ENCODE results near the gene CPLX3. TPM values are rescaled to one million over a fixed set of nuclear protein-coding genes. Genes with fewer than 3 reads are reported as not detected.
A peak's percentile ranks its signal among the peaks of the same experiment; 100 is the strongest.
"Not testable (repeated sequence)": the region's sequence is repeated elsewhere in the genome, so short reads cannot be mapped to it uniquely, and the experiment has no call there.

CPLX3 gene, protein sequence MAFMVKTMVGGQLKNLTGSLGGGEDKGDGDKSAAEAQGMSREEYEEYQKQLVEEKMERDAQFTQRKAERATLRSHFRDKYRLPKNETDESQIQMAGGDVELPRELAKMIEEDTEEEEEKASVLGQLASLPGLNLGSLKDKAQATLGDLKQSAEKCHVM
- 0.82 TPM for total RNA-seq

DNA sequence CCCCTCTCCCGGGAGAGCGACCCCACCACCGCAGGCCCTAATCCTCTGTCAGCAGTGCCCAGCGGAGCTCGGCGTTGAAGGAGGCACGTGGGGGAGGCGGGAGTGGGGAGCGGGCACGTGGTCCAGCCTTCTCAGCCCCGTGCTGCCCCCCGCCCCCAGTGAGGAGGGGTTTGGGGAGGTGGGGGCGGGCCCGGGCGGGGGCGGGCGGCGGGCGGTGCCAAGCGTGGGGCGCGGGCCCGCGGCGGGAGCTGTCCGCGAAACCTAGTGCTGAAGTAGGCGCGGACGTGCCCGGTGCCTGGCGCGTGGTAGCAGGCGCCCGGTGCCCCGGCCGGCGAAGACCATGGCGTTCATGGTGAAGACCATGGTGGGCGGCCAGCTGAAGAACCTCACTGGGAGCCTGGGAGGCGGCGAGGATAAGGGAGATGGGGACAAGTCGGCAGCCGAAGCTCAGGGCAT lies at the start of gene CPLX3:
TSS of gene CPLX3 (plus strand) at position 264 of the 456 bp plus-strand sequence. CDS start at position 341, 77 bp downstream.
- no peak for FAIRE-seq
- DNase-seq (ENCODE audit: low spot score in 2 of 2) = peak; percentile 81 to 85

GRCh38 chr15:74776821-74777768 lies 49.3 kb upstream of the CPLX3 start:
- no peak for FAIRE-seq
- no peak for DNase-seq (ENCODE audit: low spot score in 2 of 2)

GRCh38 chr15:74777769-74778598 lies 48.4 kb upstream of the CPLX3 start:
- FAIRE-seq (no peak), DNase-seq (ENCODE audit: low spot score in 2 of 2) (no peak)

DNA sequence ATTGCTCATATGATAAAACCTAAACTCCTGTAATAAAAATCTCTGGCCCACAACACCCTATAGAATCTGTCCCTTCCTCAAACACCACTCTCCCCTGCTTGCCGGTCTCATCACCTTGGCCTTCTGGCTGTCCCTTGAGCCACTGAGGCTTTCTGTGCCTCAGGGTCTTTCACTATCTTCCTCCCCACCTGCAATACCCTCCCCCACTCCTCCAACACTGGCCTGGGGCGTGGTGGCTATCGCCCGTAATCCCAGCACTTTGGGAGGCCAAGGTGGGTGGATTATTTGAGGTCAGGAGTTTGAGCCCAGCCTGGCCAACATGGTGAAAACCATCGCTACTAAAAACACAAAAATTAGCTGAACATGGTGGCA lies 47.8 kb upstream of the CPLX3 start:
- FAIRE-seq = no peak
- no peak for DNase-seq (ENCODE audit: low spot score in 2 of 2)

DNA sequence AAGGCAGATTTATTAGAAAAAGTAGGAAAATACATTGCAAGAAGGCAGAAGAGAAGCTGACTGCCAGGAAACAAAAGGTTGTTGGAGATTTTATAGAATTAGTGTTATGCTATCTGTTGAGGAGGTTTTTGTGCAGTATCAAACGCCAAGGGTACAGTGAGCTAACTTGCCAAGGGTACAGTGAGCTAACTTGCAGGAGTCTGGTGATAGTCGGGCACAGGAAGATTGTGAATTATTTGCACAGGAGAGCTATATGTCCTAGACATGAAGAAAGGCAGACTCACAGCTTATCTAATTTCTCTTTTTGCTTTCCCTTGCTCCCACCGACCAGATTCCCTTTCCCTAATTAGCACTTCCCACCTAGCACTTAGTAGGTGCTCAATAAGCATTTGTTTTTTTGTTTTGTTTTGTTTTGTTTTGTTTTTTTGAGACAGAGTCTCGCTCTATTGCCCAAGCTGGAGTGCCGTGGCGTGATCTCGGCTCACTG lies 47.2 kb upstream of the CPLX3 start:
- DNase-seq (ENCODE audit: low spot score in 2 of 2) = no peak
- no peak for FAIRE-seq

DNA sequence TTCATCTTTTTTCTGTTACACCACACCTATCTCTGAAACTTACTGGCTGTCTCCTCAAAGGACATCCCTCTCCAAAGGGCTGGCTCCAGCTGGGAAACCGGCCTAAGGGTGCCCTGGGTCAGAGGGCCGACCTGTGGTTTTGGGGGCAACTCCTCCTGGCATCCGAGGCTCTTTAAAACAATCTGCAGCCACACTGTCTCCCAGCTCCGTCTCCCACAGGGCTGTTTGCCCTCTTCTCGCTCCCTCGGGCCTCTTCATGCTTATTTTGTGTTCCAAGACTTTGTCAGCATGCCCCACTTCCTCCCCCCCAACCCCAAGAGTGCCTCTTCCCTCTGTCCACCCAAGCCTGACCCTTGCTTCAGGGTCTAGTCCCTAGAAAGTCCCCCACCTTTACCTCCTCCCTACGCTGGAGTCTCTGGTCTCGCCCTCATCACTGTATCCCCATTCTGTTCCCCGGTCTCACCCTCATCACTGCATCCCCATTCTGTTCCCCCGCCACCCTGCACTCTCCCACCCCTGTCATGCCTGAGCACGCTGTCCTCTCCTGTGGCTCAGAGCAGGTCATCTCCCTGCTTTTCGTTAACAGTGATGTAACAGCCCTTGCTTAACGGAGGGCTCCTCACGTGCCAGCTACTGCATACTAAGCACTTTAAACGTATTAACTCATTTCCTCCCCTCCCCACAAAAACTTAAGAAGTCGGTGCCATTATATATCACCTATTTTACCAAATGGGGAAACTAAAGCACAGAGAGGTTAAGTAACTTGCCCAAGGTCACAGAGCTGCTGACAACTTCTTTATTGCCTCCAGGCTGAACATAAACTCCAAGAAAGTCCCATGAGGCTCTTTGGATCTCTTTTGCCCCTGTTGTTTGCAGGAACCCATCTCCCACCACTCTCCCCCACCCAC lies 45.6 kb upstream of the CPLX3 start:
- DNase-seq (ENCODE audit: low spot score in 2 of 2) (no peak), FAIRE-seq (no peak)

GRCh38 chr15:74781431-74782258 lies 44.8 kb upstream of the CPLX3 start, which contains the start of gene CSK:
Gene CSK (plus strand): TSS chr15:74782080. CDS start chr15:74798298, 16,218 bp downstream.
- DNase-seq (ENCODE audit: low spot score in 2 of 2) (peak; percentile 93 to 95), FAIRE-seq (no peak)

DNA sequence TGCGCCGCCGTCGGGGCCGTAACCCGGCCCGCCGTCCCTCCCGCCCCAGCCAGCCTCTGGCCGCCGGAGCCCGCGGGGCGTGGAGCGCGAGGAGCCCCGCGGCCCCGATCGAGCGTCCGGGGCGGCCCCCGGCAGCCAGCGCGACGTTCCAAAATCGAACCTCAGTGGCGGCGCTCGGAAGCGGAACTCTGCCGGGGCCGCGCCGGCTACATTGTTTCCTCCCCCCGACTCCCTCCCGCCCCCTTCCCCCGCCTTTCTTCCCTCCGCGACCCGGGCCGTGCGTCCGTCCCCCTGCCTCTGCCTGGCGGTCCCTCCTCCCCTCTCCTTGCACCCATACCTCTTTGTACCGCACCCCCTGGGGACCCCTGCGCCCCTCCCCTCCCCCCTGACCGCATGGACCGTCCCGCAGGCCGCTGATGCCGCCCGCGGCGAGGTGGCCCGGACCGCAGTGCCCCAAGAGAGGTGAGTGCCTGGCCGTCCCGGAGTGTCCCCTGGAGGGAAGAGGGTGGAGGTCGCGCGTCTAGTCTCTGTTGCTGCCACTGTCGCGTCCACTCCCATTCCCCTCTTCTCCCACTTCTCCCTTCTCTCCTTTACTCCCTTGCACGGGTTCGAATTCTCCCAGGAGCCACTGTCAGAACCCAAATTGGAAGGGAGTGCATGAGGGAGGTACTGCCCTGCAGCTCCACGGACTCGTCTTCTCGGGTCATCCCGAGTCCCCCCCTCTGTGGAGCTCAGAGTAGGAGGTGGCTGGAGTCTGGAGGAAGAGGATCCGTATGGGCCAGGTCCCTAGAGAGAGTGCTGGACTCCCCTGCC lies 44.0 kb upstream of the CPLX3 start:
- FAIRE-seq (no peak), DNase-seq (ENCODE audit: low spot score in 2 of 2) (peak in 1 of 2 donors; percentile 69)

GRCh38 chr15:74783072-74783807 lies 43.2 kb upstream of the CPLX3 start:
- no peak for FAIRE-seq
- DNase-seq (ENCODE audit: low spot score in 2 of 2) = no peak

GRCh38 chr15:74783808-74784175 lies 42.6 kb upstream of the CPLX3 start:
- no peak for FAIRE-seq
- DNase-seq (ENCODE audit: low spot score in 2 of 2) = no peak

GRCh38 chr15:74784426-74785193 lies 41.8 kb upstream of the CPLX3 start:
- FAIRE-seq (no peak), DNase-seq (ENCODE audit: low spot score in 2 of 2) (no peak)

DNA sequence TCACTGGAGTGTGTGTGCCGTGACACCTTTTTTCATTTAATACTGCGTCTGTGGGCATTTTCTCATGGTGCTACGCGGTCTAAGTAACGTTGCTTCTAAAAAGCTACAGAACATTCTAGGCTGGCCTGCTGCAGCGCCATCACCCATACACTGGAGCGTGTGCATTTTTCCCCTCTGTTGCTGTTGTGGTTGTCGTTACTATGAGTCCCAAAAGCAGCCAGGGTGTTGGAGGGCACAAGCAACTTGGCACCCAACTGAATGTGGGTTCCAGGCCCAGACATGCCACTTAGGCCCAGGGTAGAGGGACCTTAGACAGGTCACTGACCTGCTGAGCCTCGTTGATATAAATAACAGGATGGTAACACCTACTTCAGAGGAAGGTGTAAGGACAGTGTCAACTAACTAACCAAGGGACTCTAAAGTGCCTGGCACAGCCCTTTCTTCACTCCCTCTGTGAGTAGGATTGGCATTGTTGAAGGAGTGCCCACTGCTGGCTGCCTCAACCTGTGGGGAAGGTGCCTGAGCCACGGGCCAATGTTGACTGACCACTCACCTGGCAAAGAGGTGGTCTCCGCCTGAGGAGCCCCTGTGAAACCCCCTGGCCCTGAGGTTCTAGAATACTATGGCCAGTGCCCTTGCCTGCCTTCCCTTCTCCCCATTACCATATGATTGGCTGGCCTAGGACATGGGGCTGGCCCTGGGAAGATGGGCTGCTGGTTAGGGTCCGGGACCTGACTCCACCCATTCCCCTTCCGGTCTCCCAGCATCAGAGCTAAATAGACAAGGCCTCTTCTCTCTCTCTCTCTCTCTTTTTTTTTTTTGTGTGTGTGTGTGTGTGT lies 41.0 kb upstream of the CPLX3 start:
- DNase-seq (ENCODE audit: low spot score in 2 of 2) (no peak), FAIRE-seq (no peak)

- FAIRE-seq = not testable (repeated sequence)
Observed at GRCh38 chr15:74786081-74786480, 40.3 kb upstream of the CPLX3 start.

GRCh38 chr15:74786551-74787165 lies 39.8 kb upstream of the CPLX3 start:
- no peak for FAIRE-seq

More at GRCh38 chr15:74786081-74786480, 40.3 kb upstream of the CPLX3 start:
- not testable (repeated sequence) for DNase-seq (ENCODE audit: low spot score in 2 of 2)

More at GRCh38 chr15:74786551-74787165, 39.8 kb upstream of the CPLX3 start:
- no peak for DNase-seq (ENCODE audit: low spot score in 2 of 2)
